Fibroblast of lung (primary cell): Measurements from ENCODE around the gene CNR2. TPM values are rescaled to one million over a fixed set of nuclear protein-coding genes. Genes with fewer than 3 reads are reported as not detected.

Experiments
- DNase-seq, 2 donors: peaks; one replicate each; pipeline versions ENCODE4 v3.0.0 to v3.0.0-alpha.2; 2010; ENCODE audit warnings: low read depth in 2 of 2
- H2AFZ ChIP-seq: 2 replicates; pipeline ENCODE4 v1.5.1; 2012; ENCODE audit warnings: low read length, control low read depth, inconsistent platforms
- H3K27ac ChIP-seq: 2 replicates; pipeline ENCODE4 v1.5.1; 2011; ENCODE audit warnings: low read length, control low read depth; ENCODE audit not compliant: insufficient read depth
- H3K27me3 ChIP-seq: 2 replicates; pipeline ENCODE4 v1.5.1; 2011; ENCODE audit warnings: mild to moderate bottlenecking, low read length; ENCODE audit not compliant: control insufficient read depth, insufficient read depth
- H3K36me3 ChIP-seq: 2 replicates; pipeline ENCODE4 v1.5.1; 2011; ENCODE audit warnings: low read length; ENCODE audit not compliant: control insufficient read depth, insufficient read depth
- H3K4me1 ChIP-seq: 2 replicates; pipeline ENCODE4 v1.5.1; 2011; ENCODE audit warnings: low read length; ENCODE audit not compliant: control insufficient read depth, insufficient read depth; ENCODE audit errors: extremely low read depth
- H3K4me2 ChIP-seq: 2 replicates; pipeline ENCODE4 v1.5.1; 2011; ENCODE audit warnings: low read length, control low read depth; ENCODE audit not compliant: insufficient read depth; ENCODE audit errors: extremely low read depth
- H3K4me3 ChIP-seq, 4 experiments: fragments of 200-600 bp in 1 of 4; sonication (generic) in 1 of 4; replicated peaks in 1 of 4; 2 replicates each; pipeline ENCODE4 v1.5.1; 2011 to 2016; ENCODE audit warnings: low read length in 4 of 4, low read depth in 3 of 4, mild to moderate bottlenecking in 3 of 4, control low read depth in 2 of 4, inconsistent platforms in 1 of 4, mixed read lengths in 1 of 4; ENCODE audit not compliant: insufficient read depth in 1 of 4; ENCODE audit errors: control extremely low read depth in 1 of 4
- H3K79me2 ChIP-seq: 2 replicates; pipeline ENCODE4 v1.5.1; 2012; ENCODE audit warnings: mild to moderate bottlenecking, low read length, inconsistent platforms; ENCODE audit not compliant: control insufficient read depth, insufficient read depth
- H3K9ac ChIP-seq: 2 replicates; pipeline ENCODE4 v1.5.1; 2011; ENCODE audit warnings: mild to moderate bottlenecking, low read length, control low read depth; ENCODE audit not compliant: insufficient read depth
- H3K9me3 ChIP-seq: 2 replicates; pipeline ENCODE4 v1.5.1; 2012; ENCODE audit warnings: low read depth, low read length; ENCODE audit not compliant: control insufficient read depth, insufficient read depth
- H4K20me1 ChIP-seq: 2 replicates; pipeline ENCODE4 v1.5.1; 2011; ENCODE audit warnings: low read length; ENCODE audit not compliant: control insufficient read depth, insufficient read depth; ENCODE audit errors: extremely low read depth
- EZH2 ChIP-seq: IDR thresholded peaks from 2 replicates; pipeline ENCODE4 v1.5.1; 2012; ENCODE audit warnings: low read length, control low read depth, mild to moderate bottlenecking; ENCODE audit errors: missing control alignments
- polyA plus RNA-seq, 2 donors: library from polyadenylated mRNA; depleted of rRNA in 1 of 2; stranded (reverse) in 1 of 2; unstranded in 1 of 2; fragments of >200 nt; gene quantifications; 2 replicates each; pipeline ENCODE4 v1.2.1, GENCODE V29; 2011 to 2012; ENCODE audit warnings: missing spikeins in 1 of 2
- total RNA-seq: library from RNA; depleted of rRNA; stranded (reverse); fragments of >200 nt; gene quantifications from 2 replicates; pipeline ENCODE4 v1.2.1, GENCODE V29; 2014
- TF ChIP-seq, protein P1 (sequence below), 2 donors: IDR thresholded peaks in 1 of 2; conservative IDR thresholded peaks in 1 of 2; 1 replicate in 1 of 2; 2 replicates in 1 of 2; pipeline ENCODE4 v1.5.1; 2011 to 2012; ENCODE audit warnings: low read length in 2 of 2, control low read depth in 1 of 2, inconsistent platforms in 1 of 2, low read depth in 1 of 2, mild to moderate bottlenecking in 1 of 2

CNR2 gene
- total and polyA plus RNA-seq, 2 donors (not counting 1 experiment from before 2014, with no cell fraction given): not detected

GRCh38 chr1:23895993-23896392 is 17.2 kb downstream of the CNR2 start:
- Histone ChIP-seq H2AFZ (no peak overlapping the region), H3K4me2 (no peak overlapping the region), H3K9me3 (no peaks in the 10 kb centered on the region), H3K4me1 (no peaks in the 10 kb centered on the region), H3K4me3 (no peak overlapping the region), H3K36me3 (no peaks in the 10 kb centered on the region), H3K27me3 (peaks cover 4% of the 10 kb centered on the region), H4K20me1 (no peaks in the 10 kb centered on the region), H3K27ac (no peak overlapping the region), H3K79me2 (no peaks in the 10 kb centered on the region), H3K9ac (no peak overlapping the region)
- no peak for DNase-seq
- no peak for TF ChIP-seq EZH2
- TF ChIP-seq, protein P1, sequence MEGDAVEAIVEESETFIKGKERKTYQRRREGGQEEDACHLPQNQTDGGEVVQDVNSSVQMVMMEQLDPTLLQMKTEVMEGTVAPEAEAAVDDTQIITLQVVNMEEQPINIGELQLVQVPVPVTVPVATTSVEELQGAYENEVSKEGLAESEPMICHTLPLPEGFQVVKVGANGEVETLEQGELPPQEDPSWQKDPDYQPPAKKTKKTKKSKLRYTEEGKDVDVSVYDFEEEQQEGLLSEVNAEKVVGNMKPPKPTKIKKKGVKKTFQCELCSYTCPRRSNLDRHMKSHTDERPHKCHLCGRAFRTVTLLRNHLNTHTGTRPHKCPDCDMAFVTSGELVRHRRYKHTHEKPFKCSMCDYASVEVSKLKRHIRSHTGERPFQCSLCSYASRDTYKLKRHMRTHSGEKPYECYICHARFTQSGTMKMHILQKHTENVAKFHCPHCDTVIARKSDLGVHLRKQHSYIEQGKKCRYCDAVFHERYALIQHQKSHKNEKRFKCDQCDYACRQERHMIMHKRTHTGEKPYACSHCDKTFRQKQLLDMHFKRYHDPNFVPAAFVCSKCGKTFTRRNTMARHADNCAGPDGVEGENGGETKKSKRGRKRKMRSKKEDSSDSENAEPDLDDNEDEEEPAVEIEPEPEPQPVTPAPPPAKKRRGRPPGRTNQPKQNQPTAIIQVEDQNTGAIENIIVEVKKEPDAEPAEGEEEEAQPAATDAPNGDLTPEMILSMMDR (conservative IDR thresholded peaks at IDR 0.05 in 1 of 2, IDR thresholded peaks at IDR 0.05 in 1 of 2; ENCODE audit: low read depth in 1 of 2, low read length in 2 of 2): no peak

GRCh38 chr1:23895082-23895481 is 18.1 kb downstream of the CNR2 start:
- H3K36me3 ChIP-seq: no peaks in the 10 kb centered on the region
- H2AFZ ChIP-seq: no peak overlapping the region
- no peak overlapping the region for H3K9ac ChIP-seq
- H3K4me3 ChIP-seq: no peak overlapping the region
- H3K27ac ChIP-seq: no peak overlapping the region
- DNase-seq: no peak
- no peak for TF ChIP-seq EZH2
- TF ChIP-seq, protein P1 (conservative IDR thresholded peaks at IDR 0.05 in 1 of 2, IDR thresholded peaks at IDR 0.05 in 1 of 2; ENCODE audit: low read depth in 1 of 2, low read length in 2 of 2): no peak
- H3K27me3 ChIP-seq: peaks cover 2% of the 10 kb centered on the region
- H3K4me1 ChIP-seq: no peaks in the 10 kb centered on the region
- no peaks in the 10 kb centered on the region for H4K20me1 ChIP-seq
- no peak overlapping the region for H3K4me2 ChIP-seq
- no peaks in the 10 kb centered on the region for H3K9me3 ChIP-seq
- no peaks in the 10 kb centered on the region for H3K79me2 ChIP-seq

DNA sequence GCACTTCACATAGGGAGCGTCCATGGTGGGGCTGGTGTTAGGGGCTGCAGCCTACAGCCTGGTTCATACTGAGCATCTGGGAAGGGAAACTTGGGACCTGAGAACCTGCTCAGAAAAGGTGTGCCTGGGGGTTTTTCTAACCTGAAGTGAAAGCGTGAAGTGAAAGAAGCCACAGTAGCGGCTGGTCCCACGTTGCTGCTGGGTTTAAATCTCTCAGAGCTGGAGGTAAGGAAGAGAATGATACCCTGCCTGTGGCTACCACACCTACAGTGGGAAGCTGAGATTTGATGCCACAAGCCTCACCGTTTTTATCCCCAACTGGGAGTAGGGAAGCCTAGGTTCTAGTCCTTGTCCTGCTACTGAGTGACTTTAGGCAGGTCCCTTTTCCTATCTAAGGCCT is 24.1 kb downstream of the CNR2 start:
- no peak for DNase-seq
- no peak overlapping the region for H3K27ac ChIP-seq
- TF ChIP-seq EZH2: no peak
- TF ChIP-seq, protein P1 (conservative IDR thresholded peaks at IDR 0.05 in 1 of 2, IDR thresholded peaks at IDR 0.05 in 1 of 2; ENCODE audit: low read depth in 1 of 2, low read length in 2 of 2): no peak
- no peaks in the 10 kb centered on the region for H3K79me2 ChIP-seq
- H3K4me3 ChIP-seq: no peak overlapping the region
- H2AFZ ChIP-seq: no peak overlapping the region
- H3K27me3 ChIP-seq: peaks cover 7% of the 10 kb centered on the region
- no peaks in the 10 kb centered on the region for H3K36me3 ChIP-seq
- H3K4me2 ChIP-seq: no peak overlapping the region
- no peaks in the 10 kb centered on the region for H3K9me3 ChIP-seq
- H4K20me1 ChIP-seq: no peaks in the 10 kb centered on the region
- no peaks in the 10 kb centered on the region for H3K4me1 ChIP-seq
- H3K9ac ChIP-seq: no peak overlapping the region
